ENCODE results near the gene PLEKHA7.

The PLEKHA7 gene

GRCh38 chr11:16883174-16883573 lies 131.0 kb downstream of the PLEKHA7 start:
- no peak for TF ChIP-seq REST (IDR thresholded peaks at IDR 0.05; ENCODE audit: insufficient replicate concordance, low read depth)
- no peak for TF ChIP-seq GABPA (IDR thresholded peaks at IDR 0.05; ENCODE audit: low read depth)
- no peak for TF ChIP-seq POLR2AphosphoS5 (IDR thresholded peaks at IDR 0.05; ENCODE audit: low read depth)
- TF ChIP-seq SPI1 (IDR thresholded peaks at IDR 0.05; ENCODE audit: borderline replicate concordance, low read depth), result no peak
- no peak for TF ChIP-seq CTCF (IDR thresholded peaks at IDR 0.05; ENCODE audit: insufficient read depth, low read length)
- no peak overlapping the region for H3K4me3 ChIP-seq (replicated peaks; ENCODE audit: insufficient read depth, low read length)
- H3K27me3 ChIP-seq (ENCODE audit: insufficient read depth, poor library complexity, severe bottlenecking), result no peaks in the 10 kb centered on the region
- H3K27ac ChIP-seq (replicated peaks), result no peak overlapping the region
- peak in 1 of 2 experiments; percentile 24 for DNase-seq (ENCODE audit: low read depth in 1 of 2, low spot score in 1 of 2)

GRCh38 chr11:16881766-16882165 lies 132.4 kb downstream of the PLEKHA7 start:
- peaks cover 5% of the 10 kb centered on the region for H3K27me3 ChIP-seq (ENCODE audit: insufficient read depth, poor library complexity, severe bottlenecking)
- no peak for TF ChIP-seq POLR2AphosphoS5 (IDR thresholded peaks at IDR 0.05; ENCODE audit: low read depth)
- TF ChIP-seq REST (IDR thresholded peaks at IDR 0.05; ENCODE audit: insufficient replicate concordance, low read depth), result no peak
- TF ChIP-seq GABPA (IDR thresholded peaks at IDR 0.05; ENCODE audit: low read depth), result no peak
- no peak for TF ChIP-seq CTCF (IDR thresholded peaks at IDR 0.05; ENCODE audit: insufficient read depth, low read length)
- TF ChIP-seq SPI1 (IDR thresholded peaks at IDR 0.05; ENCODE audit: borderline replicate concordance, low read depth), result no peak
- H3K4me3 ChIP-seq (replicated peaks; ENCODE audit: insufficient read depth, low read length), result no peak overlapping the region
- DNase-seq (ENCODE audit: low read depth in 1 of 2, low spot score in 1 of 2), result no peak
- no peak overlapping the region for H3K27ac ChIP-seq (replicated peaks)

GRCh38 chr11:16881074-16881709 lies 133.0 kb downstream of the PLEKHA7 start:
- DNase-seq (ENCODE audit: low read depth in 1 of 2, low spot score in 1 of 2), result peak in 1 of 2 experiments; percentile 12
- Histone ChIP-seq H3K27me3 (ENCODE audit: insufficient read depth, poor library complexity, severe bottlenecking) (peaks cover 5% of the 10 kb centered on the region), H3K27ac (replicated peaks) (no peak overlapping the region), H3K4me3 (replicated peaks; ENCODE audit: insufficient read depth, low read length) (no peak overlapping the region)
- TF ChIP-seq CTCF (IDR thresholded peaks at IDR 0.05; ENCODE audit: insufficient read depth, low read length) (no peak), POLR2AphosphoS5 (IDR thresholded peaks at IDR 0.05; ENCODE audit: low read depth) (no peak), REST (IDR thresholded peaks at IDR 0.05; ENCODE audit: insufficient replicate concordance, low read depth) (no peak)
